SHP77 treated with DMSO at 0.1 percent for 48 hours (cell line): Measurements from ENCODE around the gene CHTOP.

Experiments
- DNase-seq: peaks from one replicate; lab custom pipeline; 2025; lab: John Stamatoyannopoulos, UW

CHTOP gene

GRCh38 chr1:153612755-153613331 is 21.0 kb upstream of the CHTOP start, which contains the start of gene S100A16:
Gene S100A16, minus strand, starts transcription at chr1:153613137. Its CDS starts 4,986 bp downstream, at chr1:153608151.
- DNase-seq: no peak

GRCh38 chr1:153613406-153613805 is 20.5 kb upstream of the CHTOP start:
- DNase-seq: no peak

DNA sequence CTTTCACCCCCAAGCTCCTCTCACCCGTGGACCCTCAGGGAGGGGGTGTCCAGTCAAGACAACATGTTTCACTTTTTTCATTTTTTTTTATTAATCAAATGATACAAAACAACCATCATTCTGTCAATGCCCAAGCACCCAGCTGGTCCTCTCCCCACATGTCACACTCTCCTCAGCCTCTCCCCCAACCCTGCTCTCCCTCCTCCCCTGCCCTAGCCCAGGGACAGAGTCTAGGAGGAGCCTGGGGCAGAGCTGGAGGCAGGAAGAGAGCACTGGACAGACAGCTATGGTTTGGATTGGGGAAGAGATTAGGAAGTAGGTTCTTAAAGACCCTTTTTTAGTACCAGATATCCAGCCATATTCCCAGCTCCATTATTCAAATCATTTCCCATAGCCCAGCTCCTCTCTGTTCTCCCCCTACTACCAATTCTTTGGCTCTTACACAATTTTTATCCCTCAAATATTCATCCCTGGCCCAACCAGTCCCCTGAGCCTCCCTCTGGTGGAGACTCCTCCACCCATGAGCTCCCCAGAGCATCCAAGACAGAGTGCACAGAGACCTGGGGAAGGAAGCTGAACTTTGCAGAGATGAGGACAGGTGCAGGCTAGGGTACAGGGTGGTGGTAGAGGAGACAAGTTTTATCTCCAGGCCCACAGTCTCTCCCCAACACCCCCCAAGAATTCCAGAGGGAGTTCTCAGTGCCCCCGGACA is 19.5 kb upstream of the CHTOP start:
- DNase-seq: no peak

- no peak for DNase-seq
Measured at GRCh38 chr1:153614906-153615305, 19.0 kb upstream of the CHTOP start.

- DNase-seq: no peak
Measured at GRCh38 chr1:153615406-153615805, 18.5 kb upstream of the CHTOP start.

DNA sequence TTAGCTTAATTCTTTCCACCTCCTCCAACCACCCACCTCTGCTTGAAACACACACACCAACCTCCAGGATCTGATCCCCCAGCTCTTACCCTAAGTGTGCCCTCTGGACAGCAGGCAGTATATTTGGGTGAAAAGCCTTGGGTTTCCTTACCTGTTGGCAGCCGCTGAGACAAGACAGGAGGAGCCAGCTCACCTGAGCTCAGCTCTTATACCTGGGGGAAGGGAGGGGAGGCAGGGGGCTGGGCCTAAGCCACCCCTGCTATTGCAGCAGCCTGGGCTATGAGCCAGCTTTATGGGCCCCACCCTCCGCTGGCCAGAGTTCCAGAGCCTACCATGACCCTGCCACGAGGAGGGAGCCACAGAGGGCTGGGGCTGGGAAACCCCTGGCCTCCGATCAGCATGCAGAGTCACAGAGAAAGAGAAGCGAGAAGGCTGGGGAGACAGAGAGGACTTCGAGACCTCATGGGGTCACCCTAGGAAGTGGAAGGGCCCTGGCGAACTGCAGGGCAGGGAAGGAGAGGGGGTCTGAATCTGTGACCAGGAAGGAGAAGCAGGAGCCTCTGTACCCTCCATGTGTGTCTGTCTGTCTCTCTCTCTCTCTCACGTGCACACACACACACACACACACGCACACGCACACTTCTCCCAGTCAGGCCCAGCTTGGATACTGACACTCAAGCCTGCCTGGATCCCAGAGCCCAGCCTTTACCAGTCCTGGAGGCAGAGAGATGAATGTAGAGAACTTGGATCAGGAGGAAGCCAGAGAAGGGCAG is 17.5 kb upstream of the CHTOP start, which contains the start of gene S100A14:
Gene S100A14 (minus strand): TSS at position 182 of the 773 bp plus-strand sequence. CDS start 467 bp downstream, outside the sequence.
- no peak for DNase-seq

DNA sequence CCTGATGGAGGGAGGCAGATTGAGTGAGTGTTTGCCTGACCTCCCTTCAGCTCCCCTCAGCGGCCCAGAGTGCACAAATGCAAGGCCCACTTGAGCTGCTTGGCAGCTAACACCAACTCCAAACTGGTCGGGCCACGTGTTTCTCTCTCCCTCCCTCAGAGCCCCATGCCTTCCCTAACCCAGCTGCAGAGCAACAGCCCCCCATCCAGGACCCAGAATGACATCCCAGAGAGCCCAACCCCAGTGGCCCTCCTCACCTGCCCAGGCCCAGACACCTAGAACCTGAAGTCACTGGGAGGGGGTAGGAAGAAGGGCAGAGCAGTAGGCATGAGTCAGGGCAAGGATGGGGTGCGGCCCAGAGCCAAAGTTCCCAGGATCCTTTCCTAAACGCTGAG is 17.0 kb upstream of the CHTOP start:
- no peak for DNase-seq

GRCh38 chr1:153617663-153618062 is 16.2 kb upstream of the CHTOP start:
- peak; percentile 74 for DNase-seq

DNA sequence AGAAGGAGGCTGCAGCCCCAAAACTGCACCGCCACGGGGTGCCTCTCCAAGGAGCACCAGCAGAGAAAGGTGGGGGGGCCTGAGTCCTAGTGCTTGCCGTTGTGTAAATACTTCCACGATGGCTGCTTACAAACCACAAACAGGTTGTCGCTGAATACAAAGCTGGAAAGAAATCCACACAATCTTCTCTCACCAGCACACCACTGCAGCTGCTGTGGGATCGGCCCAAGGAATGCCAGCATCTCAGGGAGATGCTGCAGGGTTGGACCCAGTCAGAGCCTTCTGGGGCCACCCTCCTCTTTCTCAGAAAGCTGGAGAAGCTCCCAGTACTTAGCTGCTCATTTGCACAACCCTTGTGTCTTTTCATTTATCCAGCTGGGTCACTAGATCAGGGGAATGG is 14.7 kb upstream of the CHTOP start:
- no peak for DNase-seq

GRCh38 chr1:153623101-153623500 is 10.8 kb upstream of the CHTOP start:
- DNase-seq: no peak

- DNase-seq: no peak
Measured at GRCh38 chr1:153624965-153625611, 8.8 kb upstream of the CHTOP start.

GRCh38 chr1:153626477-153626903 is 7.4 kb upstream of the CHTOP start:
- DNase-seq: no peak

- DNase-seq: peak; percentile 91
Measured at GRCh38 chr1:153626904-153627714, 6.8 kb upstream of the CHTOP start, which contains the start of gene S100A13. Gene S100A13, minus strand, starts transcription at chr1:153627505. Its CDS starts 1,033 bp downstream, at chr1:153626472.

GRCh38 chr1:153627715-153628626 is 5.9 kb upstream of the CHTOP start, which contains the start of gene S100A1:
Gene S100A1, plus strand, starts transcription at chr1:153628434. Its CDS starts 2,088 bp downstream, at chr1:153630522.
- DNase-seq: no peak

- DNase-seq: no peak
Measured at GRCh38 chr1:153628638-153629342, 5.1 kb upstream of the CHTOP start.

GRCh38 chr1:153629343-153629665 is 4.6 kb upstream of the CHTOP start:
- DNase-seq: no peak

GRCh38 chr1:153629971-153630370 is 3.9 kb upstream of the CHTOP start:
- no peak for DNase-seq

DNA sequence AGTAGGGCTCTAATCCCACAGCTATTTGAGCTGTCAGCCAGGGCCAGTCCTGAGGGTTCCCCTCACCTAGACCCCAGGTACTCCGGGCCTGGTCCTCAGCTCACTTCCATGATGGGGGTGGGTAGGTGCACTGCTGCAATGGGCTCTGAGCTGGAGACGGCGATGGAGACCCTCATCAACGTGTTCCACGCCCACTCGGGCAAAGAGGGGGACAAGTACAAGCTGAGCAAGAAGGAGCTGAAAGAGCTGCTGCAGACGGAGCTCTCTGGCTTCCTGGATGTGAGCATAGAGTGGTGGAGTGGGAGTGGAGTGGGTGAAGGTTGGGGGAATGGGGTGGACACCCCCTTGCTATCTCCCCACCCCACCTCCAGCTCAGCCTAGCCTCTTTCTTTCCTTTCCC is 3.5 kb upstream of the CHTOP start:
- DNase-seq: no peak
